Activated T-cell treated with anti-CD3 and anti-CD28 coated beads, Interleukin-2, amount 50 U/mL, for 24 hours (primary cell): ENCODE results near the gene TNFRSF21.

Experiments used
- DNase-seq: peaks from one replicate; pipeline ENCODE4 v3.0.0-alpha.2; 2020
- H3K27ac Mint-ChIP-seq: 2 replicates; pipeline ENCODE4 v1.8.0; 2020; ENCODE audit warnings: mild to moderate bottlenecking, mixed read lengths
- H3K27me3 Mint-ChIP-seq: 2 replicates; pipeline ENCODE4 v1.8.0; 2020; ENCODE audit warnings: mixed read lengths
- H3K36me3 Mint-ChIP-seq: 2 replicates; pipeline ENCODE4 v1.8.0; 2020; ENCODE audit warnings: low read depth, mixed read lengths
- H3K4me1 Mint-ChIP-seq: 2 replicates; pipeline ENCODE4 v1.8.0; 2020; ENCODE audit warnings: low read depth, mixed read lengths
- H3K4me3 Mint-ChIP-seq: 2 replicates; pipeline ENCODE4 v1.8.0; 2020; ENCODE audit warnings: mild to moderate bottlenecking, moderate library complexity, mixed read lengths
- H3K9me3 Mint-ChIP-seq: 2 replicates; pipeline ENCODE4 v1.8.0; 2020; ENCODE audit warnings: mixed read lengths

The TNFRSF21 gene

DNA sequence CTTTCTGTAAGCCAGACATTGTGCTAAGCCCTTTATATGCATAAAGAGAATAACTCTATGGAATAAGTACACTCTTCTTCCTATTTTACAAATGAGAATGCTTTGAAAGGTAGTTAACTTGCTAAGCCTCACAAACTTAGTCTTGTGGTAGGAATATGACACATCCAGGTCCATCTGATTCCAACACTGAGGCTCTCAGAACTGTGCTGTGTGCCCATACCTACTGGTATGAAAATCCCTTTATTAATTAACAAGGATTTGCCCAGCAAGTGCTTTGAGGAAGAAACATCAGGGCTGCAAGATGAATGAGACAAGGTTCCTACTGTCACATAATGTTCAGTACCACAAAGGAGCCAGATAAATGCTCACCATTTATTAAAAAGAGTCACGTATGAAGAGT is 122.6 kb downstream of the TNFRSF21 start:
- DNase-seq: no peak
- Mint-ChIP-seq H3K9me3 (no peaks in the 10 kb centered on the region), H3K27ac (no peak overlapping the region), H3K4me3 (no peak overlapping the region), H3K4me1 (no peaks in the 10 kb centered on the region), H3K27me3 (peaks cover 2% of the 10 kb centered on the region), H3K36me3 (no peaks in the 10 kb centered on the region)

DNA sequence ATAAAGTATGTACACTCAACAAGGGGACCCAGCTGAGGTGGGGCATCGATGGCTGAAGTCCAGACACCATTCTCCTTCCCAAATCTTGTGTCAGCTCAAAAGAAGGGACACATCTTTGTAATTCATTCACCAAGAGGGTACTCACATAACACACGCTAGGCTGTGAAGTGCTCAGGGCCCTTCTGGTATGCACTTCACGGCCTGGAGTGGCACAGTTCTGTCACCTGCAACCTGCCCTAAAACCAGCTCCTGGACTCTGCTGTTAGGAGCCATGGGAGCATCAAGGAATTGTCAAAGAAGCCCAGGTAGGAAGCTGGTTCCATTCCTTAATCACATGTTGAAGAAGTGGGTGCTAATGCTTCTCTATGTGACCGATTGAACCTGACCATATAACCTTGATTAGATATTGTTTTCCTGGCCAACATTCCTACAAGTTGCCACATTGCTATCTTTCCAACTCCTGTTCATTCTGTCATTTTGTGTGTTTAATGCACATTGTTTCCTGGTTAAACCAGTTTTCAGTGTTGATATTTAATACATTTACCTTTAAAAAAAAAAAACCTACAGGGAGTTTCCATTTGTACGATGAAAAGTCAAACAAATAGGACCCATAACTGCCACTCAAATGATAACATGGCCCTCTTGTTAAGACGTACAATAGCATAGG is 127.3 kb downstream of the TNFRSF21 start:
- Mint-ChIP-seq H3K27ac (no peak overlapping the region), H3K36me3 (no peaks in the 10 kb centered on the region), H3K9me3 (no peaks in the 10 kb centered on the region), H3K27me3 (peaks cover 2% of the 10 kb centered on the region), H3K4me3 (no peak overlapping the region), H3K4me1 (no peaks in the 10 kb centered on the region)
- no peak for DNase-seq

DNA sequence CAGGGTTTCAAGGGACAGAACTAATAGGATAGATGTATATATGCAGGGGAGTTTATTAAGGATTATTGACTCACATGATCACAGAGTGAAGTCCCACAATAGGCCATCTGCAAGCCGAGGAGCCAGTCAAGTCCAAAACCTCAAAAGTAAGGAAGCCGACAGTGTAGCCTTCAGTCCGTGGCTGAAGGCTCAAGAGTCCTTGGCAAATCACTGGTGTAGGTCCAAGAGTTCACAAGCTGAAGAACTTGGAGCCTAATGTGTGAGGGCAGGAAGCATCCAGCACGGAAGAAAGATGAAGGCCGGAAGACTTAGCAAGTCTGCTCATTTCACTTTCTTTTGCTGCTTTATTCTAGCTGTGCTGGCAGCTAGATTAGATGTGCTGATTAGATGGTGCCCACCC is 128.0 kb downstream of the TNFRSF21 start:
- no peak for DNase-seq
- Mint-ChIP-seq H3K36me3 (no peaks in the 10 kb centered on the region), H3K27me3 (peaks cover 2% of the 10 kb centered on the region), H3K4me3 (no peak overlapping the region), H3K4me1 (no peaks in the 10 kb centered on the region), H3K9me3 (no peaks in the 10 kb centered on the region), H3K27ac (no peak overlapping the region)
